Neural progenitor cell (in vitro differentiated cells): ENCODE data around the gene PRDM16.

ENCODE experiments used
- CTCF ChIP-seq: fragments of 200-600 bp; sonication (generic); IDR thresholded peaks from 2 replicates; pipeline ENCODE4 v1.5.1; 2017; ENCODE audit warnings: antibody characterized with exemption, mild to moderate bottlenecking
- EZH2 ChIP-seq: fragments of 200-600 bp; sonication (generic); IDR thresholded peaks from 2 replicates; pipeline ENCODE4 v1.6.1; 2017; ENCODE audit warnings: antibody characterized with exemption, mild to moderate bottlenecking, moderate library complexity
- EZH2phosphoT487 ChIP-seq: fragments of 200-600 bp; sonication (generic); IDR thresholded peaks from 2 replicates; pipeline ENCODE4 v1.6.1; 2017; ENCODE audit warnings: antibody characterized with exemption

- TF ChIP-seq CTCF (no peak), EZH2phosphoT487 (no peak), EZH2 (no peak)
Measured at GRCh38 chr1:3442331-3442730, 373.3 kb downstream of the PRDM16 start.
